NCI-H2171 (cell line): ENCODE data around the gene NHS.

Experiments
- DNase-seq: peaks from one replicate; lab custom pipeline; 2025; lab: John Stamatoyannopoulos, UW

The NHS gene

GRCh38 chrX:17679261-17679660 lies 304.3 kb downstream of the NHS start:
- no peak for DNase-seq

GRCh38 chrX:17679820-17680219 lies 304.8 kb downstream of the NHS start:
- no peak for DNase-seq

GRCh38 chrX:17680732-17681413 lies 305.9 kb downstream of the NHS start:
- no peak for DNase-seq

GRCh38 chrX:17682259-17682658 lies 307.3 kb downstream of the NHS start:
- no peak for DNase-seq

GRCh38 chrX:17685026-17685425 lies 310.0 kb downstream of the NHS start:
- no peak for DNase-seq

- DNase-seq, result no peak
Observed at GRCh38 chrX:17687648-17688047, 312.6 kb downstream of the NHS start.

GRCh38 chrX:17689971-17690409 lies 315.0 kb downstream of the NHS start:
- DNase-seq, result peak; percentile 23

GRCh38 chrX:17692709-17693346 lies 317.8 kb downstream of the NHS start:
- DNase-seq, result peak; percentile 13

- no peak for DNase-seq
Observed at GRCh38 chrX:17697191-17697590, 322.2 kb downstream of the NHS start.

GRCh38 chrX:17700976-17701375 lies 326.0 kb downstream of the NHS start:
- no peak for DNase-seq

- DNase-seq, result no peak
Observed at GRCh38 chrX:17703201-17703600, 328.2 kb downstream of the NHS start.

- no peak for DNase-seq
Observed at GRCh38 chrX:17705211-17705610, 330.2 kb downstream of the NHS start.

- DNase-seq, result no peak
Observed at GRCh38 chrX:17706676-17707075, 331.7 kb downstream of the NHS start.

GRCh38 chrX:17707731-17708130 lies 332.7 kb downstream of the NHS start:
- no peak for DNase-seq

- no peak for DNase-seq
Observed at GRCh38 chrX:17710871-17711301, 335.9 kb downstream of the NHS start.

GRCh38 chrX:17713288-17713687 lies 338.3 kb downstream of the NHS start:
- DNase-seq, result no peak

- DNase-seq, result no peak
Observed at GRCh38 chrX:17718649-17719165, 343.7 kb downstream of the NHS start.

GRCh38 chrX:17719711-17720110 lies 344.7 kb downstream of the NHS start:
- no peak for DNase-seq

- no peak for DNase-seq
Observed at GRCh38 chrX:17721715-17722114, 346.7 kb downstream of the NHS start.

- no peak for DNase-seq
Observed at GRCh38 chrX:17725181-17725580, 350.2 kb downstream of the NHS start.

- no peak for DNase-seq
Observed at GRCh38 chrX:17732138-17732783, 357.3 kb downstream of the NHS start.

GRCh38 chrX:17735406-17735805 lies 360.4 kb downstream of the NHS start:
- no peak for DNase-seq

- no peak for DNase-seq
Observed at GRCh38 chrX:17736478-17736855, 361.5 kb downstream of the NHS start.
